Thyroid gland (tissue), 4 donors: ENCODE results near the gene SPATA9.

Experiments used
- CTCF ChIP-seq, 6 experiments: fragments of 200-600 bp in 3 of 6; fragments of 450-650 bp in 3 of 6; sonication (generic) in 3 of 6; IDR thresholded peaks; one replicate each; pipeline ENCODE4 v1.5.1; 2016 to 2019; ENCODE audit warnings: antibody characterized with exemption in 6 of 6, mild to moderate bottlenecking in 2 of 6, inconsistent platforms in 1 of 6, moderate library complexity in 1 of 6
- POLR2A ChIP-seq, 2 donors: fragments of 450-650 bp; IDR thresholded peaks; one replicate each; pipeline ENCODE4 v1.6.1; 2017; ENCODE audit warnings: antibody characterized with exemption in 2 of 2, mild to moderate bottlenecking in 2 of 2, moderate library complexity in 1 of 2

- TF ChIP-seq CTCF (IDR thresholded peaks at IDR 0.05) = no peak
- peak in 1 of 2 donors; percentile 18 for TF ChIP-seq POLR2A (IDR thresholded peaks at IDR 0.05)
These were observed 45.0 kb upstream of the SPATA9 start for GRCh38 chr5:95727764-95728191.
